ENCODE data around the gene TMEM184A. TPM values are rescaled to one million over a fixed set of nuclear protein-coding genes. Genes with fewer than 3 reads are reported as not detected.
A peak's percentile ranks its signal among the peaks of the same experiment; 100 is the strongest.

Gene TMEM184A
- total and polyA plus RNA-seq, 2 of the 13 experiments (the other 11 are each of a cell fraction or from before 2014, with no cell fraction given) = 9.5 to 20.4 TPM

DNA sequence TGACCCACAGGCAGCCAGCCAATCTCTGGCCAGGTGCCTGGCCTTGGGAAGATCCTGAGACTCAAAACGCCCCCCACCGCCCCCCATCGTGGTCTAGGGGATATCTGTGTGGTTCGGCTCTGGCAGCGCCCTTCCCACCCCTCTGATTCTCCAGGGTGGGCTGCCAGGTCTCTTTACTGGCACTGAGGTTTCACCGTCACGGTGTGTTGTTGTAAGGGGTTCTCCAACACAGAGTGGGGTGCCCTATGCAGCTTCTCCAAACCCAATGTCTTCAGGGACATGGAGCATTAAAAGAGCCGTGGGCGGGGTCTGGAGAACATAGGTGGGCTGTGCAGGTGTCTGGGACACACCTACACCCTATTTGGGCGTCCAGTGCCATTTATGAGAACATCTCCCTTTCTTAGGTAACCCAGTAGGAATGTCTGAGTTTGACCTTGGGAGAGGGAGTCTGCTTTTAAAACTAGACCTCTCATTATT lies 24.0 kb downstream of the TMEM184A start:
- in situ Hi-C loops (cut with HindIII; ENCODE audit: extremely low pct_ligation_motif_present, low pct_unique_long_range_greater_than_20kb) = no loop called here
- Histone ChIP-seq H3K4me1 (ENCODE audit: insufficient read depth, low read length) (peaks cover 62% of the 10 kb centered on the region), H3K4me2 (ENCODE audit: low read depth, low read length) (peak overlapping the region; percentile 96), H3K27ac (ENCODE audit: extremely low read length, insufficient read depth, low read length) (peak overlapping the region; percentile 81), H3K36me3 (replicated peaks in 1 of 2; ENCODE audit: control insufficient read depth in 1 of 2, insufficient read depth in 2 of 2, low read length in 2 of 2) (peaks cover 2 to 3% of the 10 kb centered on the region in 2 experiments; a peak in 1 of 5 replicates), H3K27me3 (ENCODE audit: control insufficient read depth in 1 of 2, insufficient read depth in 2 of 2, low read length in 2 of 2) (peaks cover 0 to 4% of the 10 kb centered on the region in 2 experiments; a peak in 1 of 5 replicates), H3K79me2 (ENCODE audit: insufficient read depth, low read length) (peaks cover 45% of the 10 kb centered on the region), H4K20me1 (ENCODE audit: insufficient read depth, low read length) (peaks cover 15% of the 10 kb centered on the region; the same call in 1 of the 2 replicates), H3K4me3 (replicated peaks in 1 of 3; ENCODE audit: insufficient read depth in 1 of 3, low read depth in 2 of 3, low read length in 3 of 3) (peak overlapping the region; percentile 60 to 86 (median 86)), H2AFZ (ENCODE audit: low read length) (no peak overlapping the region), H3K9me3 (ENCODE audit: low read length) (no peaks in the 10 kb centered on the region), H3K9ac (ENCODE audit: insufficient read depth, low read depth, low read length) (peak overlapping the region; percentile 84)
- DNase-seq (ENCODE audit: low spot score) (no peak), ATAC-seq (peak; percentile 2; the same call in 1 of the 3 replicates), FAIRE-seq (no peak)
- CTCF ChIA-PET (ENCODE audit: low intra/inter-chr PET ratio, low total read pairs) = interaction anchor here (1.5 kb wide), 1 partner anchor 25 kb away, joined by 4 read pairs; no protein-coding TSS in a partner anchor
- TSS peak; percentile 76 for BruUV-seq (replicated peaks)
- intact Hi-C loops (cut with micrococcal nuclease; ENCODE audit: unreplicated experiment) = loop anchor here (1.0 to 2.0 kb wide), 2 partner anchors 28 to 71 kb away; partner anchors contain the start of gene INTS1
- WGBS (ENCODE audit: low lambda C conversion rate) = 15% methylated on average over 9 of the region's 10 CpGs
- TF ChIP-seq GLI4 (CRISPR knock-in tag; IDR thresholded peaks at IDR 0.05; ENCODE audit: borderline replicate concordance) (no peak), AHR (CRISPR knock-in tag; IDR thresholded peaks at IDR 0.05) (no peak), TCF12 (IDR thresholded peaks at IDR 0.05) (no peak), TCF12 (CRISPR knock-in tag; IDR thresholded peaks at IDR 0.05) (0 out of 2 replicates have a peak, but pooled peaks have one; percentile 8), ZBTB3 (CRISPR knock-in tag; IDR thresholded peaks at IDR 0.05; ENCODE audit: borderline replicate concordance, low read depth) (0 out of 2 replicates have a peak, but pooled peaks have one; percentile 7), SMC3 (IDR thresholded peaks at IDR 0.05; ENCODE audit: low read length) (no peak), ZNF382 (CRISPR knock-in tag; IDR thresholded peaks at IDR 0.05; ENCODE audit: borderline replicate concordance) (no peak), RBFOX2 (IDR thresholded peaks at IDR 0.05; ENCODE audit: low read depth, low read length) (0 out of 2 replicates have a peak, but pooled peaks have one; percentile 5), REL (CRISPR knock-in tag; conservative IDR thresholded peaks at IDR 0.05) (no peak), RFX5 (IDR thresholded peaks at IDR 0.05; ENCODE audit: low read depth, low read length) (no peak), DMAP1 (CRISPR knock-in tag; IDR thresholded peaks at IDR 0.05) (no peak), U2AF2 (IDR thresholded peaks at IDR 0.05; ENCODE audit: low read depth, low read length) (no peak), CBX2 (IDR thresholded peaks at IDR 0.05; ENCODE audit: low read depth, low read length) (no peak), CBX2 (CRISPR knock-in tag; IDR thresholded peaks at IDR 0.05; ENCODE audit: low read depth) (no peak), ZNF816 (CRISPR knock-in tag; IDR thresholded peaks at IDR 0.05; ENCODE audit: borderline replicate concordance) (0 out of 2 replicates have a peak, but pooled peaks have one; percentile 31)
- TF ChIP-seq, protein P1, sequence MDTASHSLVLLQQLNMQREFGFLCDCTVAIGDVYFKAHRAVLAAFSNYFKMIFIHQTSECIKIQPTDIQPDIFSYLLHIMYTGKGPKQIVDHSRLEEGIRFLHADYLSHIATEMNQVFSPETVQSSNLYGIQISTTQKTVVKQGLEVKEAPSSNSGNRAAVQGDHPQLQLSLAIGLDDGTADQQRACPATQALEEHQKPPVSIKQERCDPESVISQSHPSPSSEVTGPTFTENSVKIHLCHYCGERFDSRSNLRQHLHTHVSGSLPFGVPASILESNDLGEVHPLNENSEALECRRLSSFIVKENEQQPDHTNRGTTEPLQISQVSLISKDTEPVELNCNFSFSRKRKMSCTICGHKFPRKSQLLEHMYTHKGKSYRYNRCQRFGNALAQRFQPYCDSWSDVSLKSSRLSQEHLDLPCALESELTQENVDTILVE (CRISPR knock-in tag; IDR thresholded peaks at IDR 0.05) = no peak
- TF ChIP-seq, protein P2, sequence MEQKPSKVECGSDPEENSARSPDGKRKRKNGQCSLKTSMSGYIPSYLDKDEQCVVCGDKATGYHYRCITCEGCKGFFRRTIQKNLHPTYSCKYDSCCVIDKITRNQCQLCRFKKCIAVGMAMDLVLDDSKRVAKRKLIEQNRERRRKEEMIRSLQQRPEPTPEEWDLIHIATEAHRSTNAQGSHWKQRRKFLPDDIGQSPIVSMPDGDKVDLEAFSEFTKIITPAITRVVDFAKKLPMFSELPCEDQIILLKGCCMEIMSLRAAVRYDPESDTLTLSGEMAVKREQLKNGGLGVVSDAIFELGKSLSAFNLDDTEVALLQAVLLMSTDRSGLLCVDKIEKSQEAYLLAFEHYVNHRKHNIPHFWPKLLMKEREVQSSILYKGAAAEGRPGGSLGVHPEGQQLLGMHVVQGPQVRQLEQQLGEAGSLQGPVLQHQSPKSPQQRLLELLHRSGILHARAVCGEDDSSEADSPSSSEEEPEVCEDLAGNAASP (CRISPR knock-in tag; IDR thresholded peaks at IDR 0.05; ENCODE audit: borderline replicate concordance) = no peak
- TF ChIP-seq, protein P3, sequence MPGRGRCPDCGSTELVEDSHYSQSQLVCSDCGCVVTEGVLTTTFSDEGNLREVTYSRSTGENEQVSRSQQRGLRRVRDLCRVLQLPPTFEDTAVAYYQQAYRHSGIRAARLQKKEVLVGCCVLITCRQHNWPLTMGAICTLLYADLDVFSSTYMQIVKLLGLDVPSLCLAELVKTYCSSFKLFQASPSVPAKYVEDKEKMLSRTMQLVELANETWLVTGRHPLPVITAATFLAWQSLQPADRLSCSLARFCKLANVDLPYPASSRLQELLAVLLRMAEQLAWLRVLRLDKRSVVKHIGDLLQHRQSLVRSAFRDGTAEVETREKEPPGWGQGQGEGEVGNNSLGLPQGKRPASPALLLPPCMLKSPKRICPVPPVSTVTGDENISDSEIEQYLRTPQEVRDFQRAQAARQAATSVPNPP (CRISPR knock-in tag; IDR thresholded peaks at IDR 0.05) = no peak
- POLR2A ChIA-PET = interaction anchor here (1.3 to 7.0 kb wide), 3 partner anchors 16 to 103 kb away, joined by 3 to 108 read pairs (median 8); partner anchors contain the start of gene TMEM184A

Data from HepG2 (cell line).